ENCODE measurements around the gene USP46. TPM values are rescaled to one million over a fixed set of nuclear protein-coding genes. Genes with fewer than 3 reads are reported as not detected.

Gene USP46
- total RNA-seq, 1 experiment from 2014 or later, result 48.1 TPM

GRCh38 chr4:52664479-52664878, 5.4 kb upstream of the USP46 start:
- peaks cover 10% of the 10 kb centered on the region for H3K27me3 Mint-ChIP-seq (ENCODE audit: low read depth)
- ATAC-seq (peak; percentile 31), DNase-seq (ENCODE audit: low spot score) (no peak)
- H3K27ac Mint-ChIP-seq, result no peak overlapping the region
- H3K4me3 Mint-ChIP-seq, result no peak overlapping the region
- H3K36me3 Mint-ChIP-seq, result peaks cover 35% of the 10 kb centered on the region
- POLR2A ChIA-PET, result no interaction called here
- peaks cover 20% of the 10 kb centered on the region for H3K4me1 Mint-ChIP-seq
- H3K9me3 Mint-ChIP-seq, result peaks cover 31% of the 10 kb centered on the region
- CTCF ChIA-PET, result interaction anchor here (1.0 to 1.4 kb wide), 2 partner anchors 76 to 119 kb away, joined by 3 read pairs; no protein-coding TSS in a partner anchor
- no peak for TF ChIP-seq E2F1 (CRISPR knock-in tag; IDR thresholded peaks at IDR 0.05)
- no peak for TF ChIP-seq ZNF121 (CRISPR knock-in tag; IDR thresholded peaks at IDR 0.05)
- no peak for TF ChIP-seq FOXP4 (CRISPR knock-in tag; IDR thresholded peaks at IDR 0.05)
- TF ChIP-seq CREM (CRISPR knock-in tag; IDR thresholded peaks at IDR 0.05), result no peak

GRCh38 chr4:52661966-52662690, 3.0 kb upstream of the USP46 start:
- H3K4me3 Mint-ChIP-seq, result no peak overlapping the region
- peaks cover 10% of the 10 kb centered on the region for H3K27me3 Mint-ChIP-seq (ENCODE audit: low read depth)
- POLR2A ChIA-PET, result no interaction called here
- peaks cover 35% of the 10 kb centered on the region for H3K36me3 Mint-ChIP-seq
- no peak overlapping the region for H3K27ac Mint-ChIP-seq
- no peak for DNase-seq (ENCODE audit: low spot score)
- peaks cover 31% of the 10 kb centered on the region for H3K9me3 Mint-ChIP-seq
- H3K4me1 Mint-ChIP-seq, result peaks cover 30% of the 10 kb centered on the region
- CTCF ChIA-PET, result no interaction called here
- ATAC-seq, result no peak
- TF ChIP-seq NR3C1 (CRISPR knock-in tag; conservative IDR thresholded peaks at IDR 0.05; ENCODE audit: low read depth) (no peak), ZNF317 (CRISPR knock-in tag; IDR thresholded peaks at IDR 0.05; ENCODE audit: borderline replicate concordance, low read depth) (no peak), ATF6 (CRISPR knock-in tag; IDR thresholded peaks at IDR 0.05) (no peak), TP53 (CRISPR knock-in tag; IDR thresholded peaks at IDR 0.05) (no peak), ATF2 (CRISPR knock-in tag; IDR thresholded peaks at IDR 0.05; ENCODE audit: borderline replicate concordance, low read depth) (no peak), HMGXB4 (CRISPR knock-in tag; IDR thresholded peaks at IDR 0.05) (no peak), SMAD4 (CRISPR knock-in tag; IDR thresholded peaks at IDR 0.05) (no peak), ZNF219 (CRISPR knock-in tag; IDR thresholded peaks at IDR 0.05; ENCODE audit: borderline replicate concordance) (no peak), PRRX2 (CRISPR knock-in tag; IDR thresholded peaks at IDR 0.05) (no peak), CREM (CRISPR knock-in tag; IDR thresholded peaks at IDR 0.05) (no peak), AR (CRISPR knock-in tag; IDR thresholded peaks at IDR 0.05) (no peak), AFF4 (CRISPR knock-in tag; IDR thresholded peaks at IDR 0.05; ENCODE audit: borderline replicate concordance) (no peak), MYBL2 (CRISPR knock-in tag; IDR thresholded peaks at IDR 0.05) (no peak), ELF4 (CRISPR knock-in tag; IDR thresholded peaks at IDR 0.05; ENCODE audit: low read depth) (no peak)
